Nephron (organoid): Measurements from ENCODE around the gene PEX11A.

Source experiments
- H3K27ac Mint-ChIP-seq, 3 experiments: 2 replicates each; pipeline ENCODE4 v1.8.0; 2020; ENCODE audit warnings: mixed read lengths in 3 of 3, mild to moderate bottlenecking in 2 of 3, moderate library complexity in 1 of 3
- H3K27me3 Mint-ChIP-seq: 2 replicates; pipeline ENCODE4 v1.8.0; 2021; ENCODE audit warnings: low read depth, mild to moderate bottlenecking, moderate library complexity, mixed read lengths
- H3K36me3 Mint-ChIP-seq: 2 replicates; pipeline ENCODE4 v1.8.0; 2020; ENCODE audit warnings: low read depth, mixed read lengths
- H3K4me1 Mint-ChIP-seq: 2 replicates; pipeline ENCODE4 v1.8.0; 2020; ENCODE audit warnings: mixed read lengths
- H3K4me3 Mint-ChIP-seq, 3 experiments: 2 replicates each; pipeline ENCODE4 v1.8.0; 2020; ENCODE audit warnings: mild to moderate bottlenecking in 3 of 3, mixed read lengths in 3 of 3, moderate library complexity in 2 of 3
- H3K9me3 Mint-ChIP-seq: 2 replicates; pipeline ENCODE4 v1.8.0; 2020; ENCODE audit warnings: mixed read lengths
- CTCF ChIP-seq, 3 experiments: fragments of 200-600 bp; sonication (generic); IDR thresholded peaks; one replicate each; pipeline ENCODE4 v1.5.0; 2021; ENCODE audit warnings: antibody characterized with exemption in 3 of 3; ENCODE audit not compliant: unreplicated experiment in 3 of 3

Gene PEX11A

GRCh38 chr15:89728254-89728653 is 37.7 kb upstream of the PEX11A start:
- Mint-ChIP-seq H3K4me1 (no peaks in the 10 kb centered on the region), H3K36me3 (no peaks in the 10 kb centered on the region), H3K9me3 (no peaks in the 10 kb centered on the region), H3K27ac (no peak overlapping the region), H3K27me3 (peaks cover 19% of the 10 kb centered on the region), H3K4me3 (no peak overlapping the region)
- no peak for TF ChIP-seq CTCF (IDR thresholded peaks at IDR 0.05; ENCODE audit: unreplicated experiment in 3 of 3)

GRCh38 chr15:89725064-89725463 is 34.5 kb upstream of the PEX11A start:
- Mint-ChIP-seq H3K4me1 (no peaks in the 10 kb centered on the region), H3K27me3 (peaks cover 14% of the 10 kb centered on the region), H3K4me3 (no peak overlapping the region), H3K36me3 (no peaks in the 10 kb centered on the region), H3K9me3 (peaks cover 7% of the 10 kb centered on the region), H3K27ac (no peak overlapping the region)
- TF ChIP-seq CTCF (IDR thresholded peaks at IDR 0.05; ENCODE audit: unreplicated experiment in 3 of 3): no peak

- H3K4me3 Mint-ChIP-seq: no peak overlapping the region
- H3K36me3 Mint-ChIP-seq: no peaks in the 10 kb centered on the region
- H3K9me3 Mint-ChIP-seq: peaks cover 7% of the 10 kb centered on the region
- H3K27ac Mint-ChIP-seq: no peak overlapping the region
- H3K4me1 Mint-ChIP-seq: no peaks in the 10 kb centered on the region
- no peak for TF ChIP-seq CTCF (IDR thresholded peaks at IDR 0.05; ENCODE audit: unreplicated experiment in 3 of 3)
- peaks cover 14% of the 10 kb centered on the region for H3K27me3 Mint-ChIP-seq
Measured at GRCh38 chr15:89724621-89725020, 34.1 kb upstream of the PEX11A start.

GRCh38 chr15:89723031-89723430 is 32.5 kb upstream of the PEX11A start:
- H3K27ac Mint-ChIP-seq: no peak overlapping the region
- no peaks in the 10 kb centered on the region for H3K4me1 Mint-ChIP-seq
- H3K27me3 Mint-ChIP-seq: peaks cover 9% of the 10 kb centered on the region
- no peak for TF ChIP-seq CTCF (IDR thresholded peaks at IDR 0.05; ENCODE audit: unreplicated experiment in 3 of 3)
- peaks cover 7% of the 10 kb centered on the region for H3K9me3 Mint-ChIP-seq
- H3K36me3 Mint-ChIP-seq: no peaks in the 10 kb centered on the region
- no peak overlapping the region for H3K4me3 Mint-ChIP-seq

GRCh38 chr15:89714775-89715174 is 24.2 kb upstream of the PEX11A start:
- Mint-ChIP-seq H3K4me3 (no peak overlapping the region), H3K36me3 (no peaks in the 10 kb centered on the region), H3K27ac (no peak overlapping the region), H3K9me3 (peaks cover 4% of the 10 kb centered on the region), H3K27me3 (peaks cover 5% of the 10 kb centered on the region), H3K4me1 (no peaks in the 10 kb centered on the region)
- no peak for TF ChIP-seq CTCF (IDR thresholded peaks at IDR 0.05; ENCODE audit: unreplicated experiment in 3 of 3)

- peaks cover 4% of the 10 kb centered on the region for H3K9me3 Mint-ChIP-seq
- H3K4me1 Mint-ChIP-seq: no peaks in the 10 kb centered on the region
- TF ChIP-seq CTCF (IDR thresholded peaks at IDR 0.05; ENCODE audit: unreplicated experiment in 3 of 3): no peak
- no peak overlapping the region for H3K4me3 Mint-ChIP-seq
- H3K27me3 Mint-ChIP-seq: peaks cover 25% of the 10 kb centered on the region
- H3K36me3 Mint-ChIP-seq: no peaks in the 10 kb centered on the region
- no peak overlapping the region for H3K27ac Mint-ChIP-seq
Measured at GRCh38 chr15:89707577-89707976, 17.0 kb upstream of the PEX11A start.
